Posterior cingulate gyrus (tissue), 11 donors: Measurements from ENCODE around the gene CLCN3.
"Not testable (repeated sequence)": the region's sequence is repeated elsewhere in the genome, so short reads cannot be mapped to it uniquely, and the experiment has no call there.

Experiments used
- DNase-seq, 10 donors: peaks; one replicate each; pipeline versions ENCODE4 v3.0.0 to v3.0.0-alpha.2; 2020 to 2021; ENCODE audit warnings: mixed read lengths in 3 of 10
- intact Hi-C: fragments of 100-400 bp; cut with DNase I; formaldehyde crosslinking; loops from one replicate; pipeline ENCODE4 v1.15.1; 2023

Gene CLCN3

DNA sequence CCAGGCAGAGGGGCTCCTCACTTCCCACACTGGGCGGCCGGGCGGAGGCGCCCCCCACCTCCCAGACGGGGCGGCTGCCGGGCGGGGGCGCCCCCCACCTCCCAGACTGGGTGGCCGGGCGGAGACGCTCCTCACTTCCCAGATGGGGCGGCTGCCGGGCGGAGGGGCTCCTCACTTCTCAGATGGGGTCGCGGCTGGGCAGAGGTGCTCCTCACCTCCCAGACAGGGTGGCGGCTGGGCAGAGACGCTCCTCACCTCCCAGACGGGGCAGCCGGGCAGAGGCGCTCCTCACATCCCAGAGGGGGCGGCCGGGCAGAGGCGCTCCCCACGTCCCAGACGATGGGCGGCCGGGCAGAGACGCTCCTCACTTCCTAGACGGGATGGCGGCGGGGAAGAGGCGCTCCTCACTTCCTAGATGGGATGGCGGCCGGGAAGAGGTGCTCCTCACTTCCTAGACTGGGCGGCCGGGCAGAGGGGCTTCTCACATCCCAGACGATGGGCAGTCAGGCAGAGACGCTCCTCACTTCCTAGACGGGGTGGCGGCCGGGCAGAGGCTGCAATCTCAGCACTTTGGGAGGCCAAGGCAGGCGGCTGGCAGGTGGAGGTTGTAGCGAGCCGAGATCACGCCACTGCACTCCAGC lies 58.7 kb downstream of the CLCN3 start:
- peak in 3 of 10 donors; percentile 67 to 75 (median 71) for DNase-seq
- intact Hi-C loops: not testable (repeated sequence)

DNA sequence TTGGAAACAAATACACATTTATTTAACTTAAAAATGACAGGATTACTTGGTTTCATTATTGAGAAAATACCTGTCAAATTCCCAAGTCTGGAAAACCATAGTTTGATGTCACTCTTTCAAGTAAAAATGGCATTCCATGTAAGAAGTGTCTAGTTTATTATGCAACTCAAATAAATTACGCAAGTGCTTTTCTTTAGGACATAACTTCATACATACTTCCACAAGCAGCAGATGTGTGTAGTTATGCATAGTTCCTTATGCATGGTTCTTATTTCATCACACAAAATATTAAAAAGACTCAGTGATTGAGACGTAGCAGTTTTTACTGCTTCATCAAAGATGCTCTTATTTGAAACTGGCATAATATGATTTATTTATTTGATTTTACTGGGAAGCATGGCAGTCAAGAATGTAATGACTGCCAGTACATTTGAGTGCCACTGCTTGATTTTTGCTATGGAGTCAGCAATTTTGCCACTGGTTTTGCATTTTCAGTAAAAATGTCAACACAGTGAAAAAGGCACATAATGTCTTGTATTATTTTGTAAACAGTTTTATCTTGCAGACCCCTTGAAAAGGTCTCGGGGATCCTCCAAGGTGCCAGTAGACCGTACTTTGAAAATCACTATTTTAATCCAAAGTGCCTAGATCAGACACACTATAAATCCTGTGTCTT lies 62.1 kb downstream of the CLCN3 start:
- intact Hi-C loops: no loop called here
- no peak for DNase-seq

GRCh38 chr4:169689681-169690080 lies 69.3 kb downstream of the CLCN3 start:
- no peak for DNase-seq
- intact Hi-C loops: no loop called here

- no peak for DNase-seq
- intact Hi-C loops: no loop called here
Measured at GRCh38 chr4:169690787-169691186, 70.4 kb downstream of the CLCN3 start.

DNA sequence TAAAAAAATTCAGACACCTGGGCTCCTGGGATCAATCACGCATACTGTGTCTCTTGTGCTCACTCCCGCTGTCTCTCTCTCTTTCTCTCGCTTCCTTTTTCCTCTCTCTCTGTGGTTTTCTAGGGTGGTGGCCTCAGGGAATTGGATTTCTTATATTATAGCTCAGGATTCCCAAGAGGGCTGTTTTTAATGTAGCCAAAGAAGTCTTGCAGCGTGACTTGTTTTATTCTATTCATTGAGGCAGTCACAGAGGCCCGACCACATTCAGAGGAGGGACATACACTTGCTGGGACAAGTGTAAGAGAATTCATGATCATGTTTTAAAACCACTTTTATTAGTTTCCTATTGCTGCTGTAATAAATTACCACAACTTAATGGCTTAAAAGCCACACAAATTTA lies 78.0 kb downstream of the CLCN3 start:
- DNase-seq: no peak
- intact Hi-C loops: no loop called here

- intact Hi-C loops: no loop called here
- DNase-seq: no peak
Measured at GRCh38 chr4:169707958-169708643, 87.7 kb downstream of the CLCN3 start.

DNA sequence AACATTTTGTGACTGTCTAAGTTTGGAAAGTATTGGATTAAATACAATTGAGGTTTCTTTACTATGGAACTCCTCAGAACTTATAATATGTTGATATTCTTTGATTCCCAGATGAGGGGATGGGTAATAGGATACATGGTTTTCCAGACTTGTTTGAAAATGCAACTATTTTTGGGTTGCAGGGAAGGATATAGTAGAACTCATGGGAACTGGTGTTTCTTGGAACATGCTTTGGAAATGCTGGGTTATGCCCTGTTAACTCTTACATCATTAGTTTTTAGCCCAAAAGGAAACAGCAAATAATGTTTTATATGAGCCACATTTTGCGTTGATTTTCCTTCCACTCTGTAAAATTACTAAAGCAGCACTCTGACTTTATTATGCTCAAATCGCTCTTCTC lies 95.4 kb downstream of the CLCN3 start:
- intact Hi-C loops: no loop called here

GRCh38 chr4:169716677-169717076 lies 96.3 kb downstream of the CLCN3 start:
- intact Hi-C loops: no loop called here
- no peak for DNase-seq

More for the DNA sequence above, 95.4 kb downstream of the CLCN3 start:
- no peak for DNase-seq

DNA sequence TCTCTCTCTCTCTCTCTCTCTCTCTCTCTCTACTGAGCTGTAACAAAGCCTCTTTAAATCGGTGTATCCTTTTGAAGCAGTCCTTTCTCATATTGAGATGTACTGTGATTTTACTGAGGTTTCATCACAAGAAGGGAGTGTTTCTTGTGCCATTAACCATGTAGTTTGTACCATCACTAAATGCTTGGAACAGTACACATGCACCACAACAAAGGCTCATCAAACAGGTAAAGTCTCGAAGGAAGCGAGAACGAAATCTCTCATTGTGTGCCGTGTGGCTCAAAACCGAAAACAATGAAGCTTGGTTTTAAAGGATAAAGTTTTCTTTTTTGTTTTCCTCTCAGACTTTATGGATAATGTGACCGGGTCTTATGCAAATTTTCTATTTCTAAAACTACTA lies 100.2 kb downstream of the CLCN3 start:
- intact Hi-C loops: loop anchor here (5.0 kb wide), 1 partner anchor 108 kb away; the partner anchor contains the start of gene NEK1
- no peak for DNase-seq

GRCh38 chr4:169723207-169723965 lies 103.0 kb downstream of the CLCN3 start:
- no peak for DNase-seq
- intact Hi-C loops: loop anchor here (5.0 kb wide), 1 partner anchor 111 kb away; the partner anchor contains the start of gene NEK1

DNA sequence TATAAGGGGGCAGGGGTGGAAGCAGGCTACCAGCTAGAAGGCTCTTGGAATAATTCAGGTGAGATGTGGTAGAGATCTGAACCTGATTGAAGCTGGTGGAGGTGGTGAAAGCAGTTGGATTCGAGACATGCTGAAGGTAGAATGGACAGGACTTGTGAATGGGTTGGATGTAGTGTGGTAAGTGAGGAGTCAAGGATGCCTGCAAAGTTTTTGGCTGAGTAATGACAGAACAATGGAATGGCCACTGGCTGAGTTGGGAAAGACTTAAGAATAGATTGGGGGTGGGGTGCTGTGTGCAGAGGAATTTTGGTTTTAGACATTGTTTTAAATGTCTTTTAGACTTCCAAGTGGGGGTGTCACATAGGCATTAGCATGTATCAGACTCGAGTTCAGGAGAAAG lies 103.9 kb downstream of the CLCN3 start:
- DNase-seq: no peak
- intact Hi-C loops: loop anchor here (5.0 kb wide), 1 partner anchor 112 kb away; the partner anchor contains the start of gene NEK1

DNA sequence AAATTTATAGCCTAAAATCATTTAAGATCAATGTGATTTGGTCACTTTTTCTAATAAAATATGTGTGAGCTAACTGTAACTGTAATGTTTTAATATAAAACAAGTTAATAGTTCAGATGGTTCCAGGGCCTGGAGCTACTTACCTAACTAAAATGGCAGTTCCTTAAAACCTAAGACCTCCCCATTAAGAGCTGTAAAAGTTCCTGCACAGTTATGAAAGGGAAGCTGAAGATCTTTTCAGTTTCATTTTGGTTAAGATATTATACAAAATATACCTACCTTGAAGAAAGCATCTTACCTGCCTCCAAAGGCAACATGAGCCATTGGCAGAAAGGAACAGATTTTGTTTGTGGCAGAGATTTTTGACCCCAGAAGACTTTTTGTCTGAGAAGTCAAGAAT lies 107.2 kb downstream of the CLCN3 start:
- intact Hi-C loops: no loop called here

GRCh38 chr4:169730564-169730963 lies 110.2 kb downstream of the CLCN3 start:
- intact Hi-C loops: no loop called here
- no peak for DNase-seq

More for the DNA sequence above, 107.2 kb downstream of the CLCN3 start:
- no peak for DNase-seq

GRCh38 chr4:169738604-169739003 lies 118.2 kb downstream of the CLCN3 start:
- intact Hi-C loops: not testable (repeated sequence)

GRCh38 chr4:169741569-169741968 lies 121.2 kb downstream of the CLCN3 start:
- no peak for DNase-seq
- intact Hi-C loops: no loop called here

More at GRCh38 chr4:169738604-169739003, 118.2 kb downstream of the CLCN3 start:
- DNase-seq: not testable (repeated sequence)

DNA sequence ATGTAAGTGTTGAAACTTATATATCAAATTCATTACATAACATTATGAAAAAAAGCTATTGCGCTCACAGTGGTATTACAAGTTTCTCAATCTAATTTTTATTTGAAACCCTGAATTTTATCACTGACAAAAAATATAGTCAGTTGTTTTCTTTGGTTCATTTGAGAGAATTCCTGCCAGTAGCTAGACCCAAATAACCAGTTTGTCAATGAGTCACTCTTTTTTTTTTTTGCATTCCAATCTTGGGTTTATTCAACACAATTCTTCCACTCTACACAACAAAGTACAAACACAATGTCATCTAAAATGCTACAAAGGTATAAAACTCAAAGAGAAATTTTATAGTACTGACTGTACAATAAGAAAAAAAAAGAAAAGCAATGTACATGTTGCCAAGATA lies 124.2 kb downstream of the CLCN3 start:
- intact Hi-C loops: no loop called here

DNA sequence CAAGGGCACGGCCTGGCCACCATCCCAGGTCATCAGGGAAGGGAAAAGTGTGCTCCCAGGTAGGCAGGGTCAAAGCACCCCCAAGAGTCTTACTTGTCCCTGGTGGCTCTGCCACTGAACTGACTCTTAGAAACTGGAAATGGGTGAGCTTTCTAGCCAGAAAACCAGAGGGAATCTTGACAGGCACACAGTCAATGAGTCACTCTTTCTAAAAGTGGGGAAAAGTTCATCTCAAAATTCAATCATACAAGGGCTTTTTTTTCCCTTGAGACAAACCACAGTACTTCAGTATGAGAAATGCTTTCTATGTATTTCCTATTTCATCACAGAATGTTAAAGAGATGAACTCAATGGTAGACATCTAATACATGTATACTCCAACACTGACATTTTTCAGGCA lies 124.9 kb downstream of the CLCN3 start:
- intact Hi-C loops: no loop called here
- no peak for DNase-seq

More for the DNA sequence above, 124.2 kb downstream of the CLCN3 start:
- DNase-seq: no peak

DNA sequence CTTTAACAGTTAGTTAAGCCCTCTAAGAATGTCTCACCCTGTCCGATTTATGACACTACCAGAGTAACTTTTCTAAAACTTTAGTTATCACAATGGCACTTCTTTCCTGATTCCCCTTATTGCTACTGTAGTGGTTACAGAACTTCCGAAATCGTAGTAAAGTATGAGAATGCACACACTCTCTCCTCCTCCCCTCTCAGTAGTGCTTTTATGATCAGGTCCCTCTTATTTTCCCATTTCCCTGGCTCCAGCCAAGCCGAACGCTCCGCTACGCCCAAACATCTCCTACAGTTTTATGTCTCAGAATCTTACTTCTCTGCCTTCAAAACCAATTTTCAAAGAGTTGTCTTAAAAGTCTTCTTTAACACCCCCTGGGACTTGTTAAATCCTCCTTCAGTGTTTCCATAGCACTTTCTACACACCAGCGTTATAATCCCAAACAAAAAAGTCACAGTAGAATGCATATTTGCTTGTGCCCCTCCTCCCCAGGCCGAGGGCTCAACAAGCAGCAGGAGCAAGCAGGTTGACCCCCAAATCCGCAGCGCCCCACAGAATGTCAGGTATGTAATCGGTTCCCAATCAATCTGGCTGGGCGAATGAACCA lies 136.7 kb downstream of the CLCN3 start:
- intact Hi-C loops: loop anchor here (1.0 kb wide), 1 partner anchor 34 kb away; no protein-coding TSS in a partner anchor
- no peak for DNase-seq

- DNase-seq: peak; percentile 85 to 99 (median 92)
- intact Hi-C loops: loop anchor here (1.0 kb wide), 1 partner anchor 34 kb away; no protein-coding TSS in a partner anchor
Measured at GRCh38 chr4:169757575-169758184, 137.3 kb downstream of the CLCN3 start, which contains the start of gene HPF1. HPF1 (minus strand) TSS chr4:169757944; CDS start chr4:169757877, 67 bp downstream.
